Esophagus squamous epithelium (tissue), 4 donors: ENCODE data around the gene RTN4RL2.

ENCODE experiments used
- POLR2A ChIP-seq, 4 donors: fragments of 450-650 bp; IDR thresholded peaks; one replicate each; pipeline ENCODE4 v1.6.1; 2017; ENCODE audit warnings: antibody characterized with exemption in 4 of 4, mild to moderate bottlenecking in 4 of 4, moderate library complexity in 3 of 4
- TF ChIP-seq, protein P1 (sequence below), 6 experiments: fragments of 450-650 bp in 4 of 6; fragments of 200-600 bp in 2 of 6; sonication (generic) in 2 of 6; IDR thresholded peaks; one replicate each; pipeline ENCODE4 v1.5.1; 2016 to 2019; ENCODE audit warnings: antibody characterized with exemption in 6 of 6, mild to moderate bottlenecking in 4 of 6, moderate library complexity in 4 of 6

DNA sequence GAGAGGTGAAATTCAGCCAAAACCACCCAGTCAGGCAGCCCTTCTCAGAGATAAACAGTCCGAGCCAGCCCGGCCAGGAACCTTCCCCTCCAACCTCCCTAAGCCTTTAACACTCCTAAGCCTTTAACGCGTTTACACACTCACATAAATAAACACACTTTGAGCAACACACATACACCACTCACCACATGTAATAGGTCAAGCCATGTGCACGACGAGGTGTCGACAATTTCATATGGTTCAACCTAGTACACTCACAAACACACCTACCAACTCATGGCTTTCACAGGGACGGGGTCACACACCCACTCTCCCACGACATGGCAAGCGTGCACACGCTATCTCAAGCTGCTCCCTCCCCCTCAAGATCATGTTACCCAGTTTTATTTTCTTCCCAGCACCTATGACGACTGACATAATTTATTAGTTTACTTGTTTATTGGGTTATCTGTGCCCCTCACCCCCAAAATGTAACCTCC is 39.7 kb downstream of the RTN4RL2 start:
- TF ChIP-seq, protein P1, sequence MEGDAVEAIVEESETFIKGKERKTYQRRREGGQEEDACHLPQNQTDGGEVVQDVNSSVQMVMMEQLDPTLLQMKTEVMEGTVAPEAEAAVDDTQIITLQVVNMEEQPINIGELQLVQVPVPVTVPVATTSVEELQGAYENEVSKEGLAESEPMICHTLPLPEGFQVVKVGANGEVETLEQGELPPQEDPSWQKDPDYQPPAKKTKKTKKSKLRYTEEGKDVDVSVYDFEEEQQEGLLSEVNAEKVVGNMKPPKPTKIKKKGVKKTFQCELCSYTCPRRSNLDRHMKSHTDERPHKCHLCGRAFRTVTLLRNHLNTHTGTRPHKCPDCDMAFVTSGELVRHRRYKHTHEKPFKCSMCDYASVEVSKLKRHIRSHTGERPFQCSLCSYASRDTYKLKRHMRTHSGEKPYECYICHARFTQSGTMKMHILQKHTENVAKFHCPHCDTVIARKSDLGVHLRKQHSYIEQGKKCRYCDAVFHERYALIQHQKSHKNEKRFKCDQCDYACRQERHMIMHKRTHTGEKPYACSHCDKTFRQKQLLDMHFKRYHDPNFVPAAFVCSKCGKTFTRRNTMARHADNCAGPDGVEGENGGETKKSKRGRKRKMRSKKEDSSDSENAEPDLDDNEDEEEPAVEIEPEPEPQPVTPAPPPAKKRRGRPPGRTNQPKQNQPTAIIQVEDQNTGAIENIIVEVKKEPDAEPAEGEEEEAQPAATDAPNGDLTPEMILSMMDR (IDR thresholded peaks at IDR 0.05): no peak
- no peak for TF ChIP-seq POLR2A (IDR thresholded peaks at IDR 0.05)
